Sigmoid colon (tissue), 4 donors: ENCODE results near the gene DDX23.

Experiments used
- CTCF ChIP-seq, 4 experiments: fragments of 450-650 bp in 3 of 4; fragments of 200-600 bp in 1 of 4; IDR thresholded peaks; one replicate each; pipeline ENCODE4 v1.5.1; 2016 to 2019; ENCODE audit warnings: antibody characterized with exemption in 4 of 4, mild to moderate bottlenecking in 3 of 4, moderate library complexity in 2 of 4
- EP300 ChIP-seq, 4 donors: sonication (generic); formaldehyde crosslinking; IDR thresholded peaks; one replicate each; pipeline ENCODE4 v1.6.1; 2017; ENCODE audit warnings: antibody characterized with exemption in 4 of 4
- POLR2A ChIP-seq, 2 donors: fragments of 450-650 bp; IDR thresholded peaks; one replicate each; pipeline ENCODE4 v1.6.1; 2016; ENCODE audit warnings: antibody characterized with exemption in 2 of 2, mild to moderate bottlenecking in 2 of 2, moderate library complexity in 2 of 2
- POLR2AphosphoS5 ChIP-seq, 4 donors: sonication (generic); formaldehyde crosslinking; IDR thresholded peaks; one replicate each; pipeline ENCODE4 v1.6.1; 2017; ENCODE audit warnings: antibody characterized with exemption in 4 of 4

- TF ChIP-seq CTCF (IDR thresholded peaks at IDR 0.05) (no peak), POLR2A (IDR thresholded peaks at IDR 0.05) (no peak), POLR2AphosphoS5 (IDR thresholded peaks at IDR 0.05) (no peak), EP300 (IDR thresholded peaks at IDR 0.05) (no peak)
Observed at GRCh38 chr12:48869191-48869590, 17.2 kb upstream of the DDX23 start.
